Breast epithelium (tissue), 4 donors: Measurements from ENCODE around the gene UBR3. TPM values are rescaled to one million over a fixed set of nuclear protein-coding genes. Genes with fewer than 3 reads are reported as not detected.

ENCODE experiments used
- DNase-seq, 2 donors: peaks; one replicate each; pipeline ENCODE4 v3.0.0-alpha.2; 2019; ENCODE audit warnings: low spot score in 2 of 2
- H3K27ac ChIP-seq, 2 donors: fragments of 200-600 bp; sonication (generic) in 1 of 2; one replicate each; pipeline ENCODE4 v1.5.1; 2016 to 2019; ENCODE audit warnings: mild to moderate bottlenecking in 1 of 2
- H3K27me3 ChIP-seq, 2 donors: fragments of 200-600 bp; sonication (generic) in 1 of 2; one replicate each; pipeline versions ENCODE4 v1.5.1 to v1.6.0; 2017 to 2019; ENCODE audit warnings: control low read depth in 1 of 2, mild to moderate bottlenecking in 1 of 2
- H3K36me3 ChIP-seq: fragments of 200-600 bp; one replicate; pipeline ENCODE4 v1.5.1; 2019
- H3K4me1 ChIP-seq, 2 donors: fragments of 200-600 bp; sonication (generic); one replicate each; pipeline ENCODE4 v1.5.1; 2016 to 2019; ENCODE audit warnings: control low read depth in 1 of 2
- H3K4me3 ChIP-seq, 3 donors: fragments of 200-600 bp; sonication (generic); 1 replicate in 2 of 3; 2 replicates in 1 of 3; pipeline ENCODE4 v1.5.1; 2016 to 2019; ENCODE audit warnings: mild to moderate bottlenecking in 3 of 3, moderate library complexity in 2 of 3
- H3K9me3 ChIP-seq, 2 donors: fragments of 200-600 bp; sonication (generic) in 1 of 2; one replicate each; pipeline ENCODE4 v1.5.1; 2016 to 2019; ENCODE audit warnings: control low read depth in 1 of 2
- CTCF ChIP-seq, 3 donors: fragments of 450-650 bp; IDR thresholded peaks; one replicate each; pipeline ENCODE4 v1.5.1; 2016 to 2017; ENCODE audit warnings: antibody characterized with exemption in 3 of 3, mild to moderate bottlenecking in 3 of 3, moderate library complexity in 3 of 3
- POLR2A ChIP-seq: fragments of 450-650 bp; IDR thresholded peaks from one replicate; pipeline ENCODE4 v1.6.1; 2016; ENCODE audit warnings: antibody characterized with exemption, mild to moderate bottlenecking, moderate library complexity
- POLR2AphosphoS5 ChIP-seq, 3 donors: sonication (generic); formaldehyde crosslinking; IDR thresholded peaks; one replicate each; pipeline ENCODE4 v1.6.1; 2017; ENCODE audit warnings: antibody characterized with exemption in 3 of 3
- intact Hi-C: fragments of 100-400 bp; cut with DNase I; formaldehyde crosslinking; loops from one replicate; pipeline ENCODE4 v1.15.1; 2023; ENCODE audit warnings: low total_unique reads
- total RNA-seq, 3 donors: library from RNA; depleted of rRNA; stranded (reverse); fragments of >200 nt; gene quantifications; one replicate each; pipeline ENCODE4 v1.1.0, GENCODE V29; 2016

UBR3 gene
- total RNA-seq, 3 donors from 2014 or later: 75.7 to 110 (median 108) TPM

GRCh38 chr2:169983506-169983905, 156.3 kb downstream of the UBR3 start:
- Histone ChIP-seq H3K36me3 (peaks cover 4% of the 10 kb centered on the region), H3K27me3 (no peaks in the 10 kb centered on the region), H3K4me1 (no peaks in the 10 kb centered on the region), H3K4me3 (no peak overlapping the region), H3K9me3 (no peaks in the 10 kb centered on the region), H3K27ac (no peak overlapping the region)
- no peak for TF ChIP-seq CTCF (IDR thresholded peaks at IDR 0.05)
- TF ChIP-seq POLR2AphosphoS5 (IDR thresholded peaks at IDR 0.05): no peak
- TF ChIP-seq POLR2A: no peak
- DNase-seq: no peak
- intact Hi-C loops: no loop called here

- no peak for TF ChIP-seq POLR2AphosphoS5 (IDR thresholded peaks at IDR 0.05)
- intact Hi-C loops: no loop called here
- Histone ChIP-seq H3K27ac (no peak overlapping the region), H3K9me3 (no peaks in the 10 kb centered on the region), H3K4me1 (no peaks in the 10 kb centered on the region), H3K4me3 (no peak overlapping the region), H3K36me3 (peaks cover 4% of the 10 kb centered on the region), H3K27me3 (no peaks in the 10 kb centered on the region)
- DNase-seq: no peak
Observed at GRCh38 chr2:169984145-169984544, 156.9 kb downstream of the UBR3 start.

- H3K4me1 ChIP-seq: no peaks in the 10 kb centered on the region
- H3K4me3 ChIP-seq: no peak overlapping the region
- H3K27me3 ChIP-seq: no peaks in the 10 kb centered on the region
- no peak for DNase-seq
- no peak overlapping the region for H3K27ac ChIP-seq
- TF ChIP-seq POLR2AphosphoS5 (IDR thresholded peaks at IDR 0.05) (no peak), CTCF (IDR thresholded peaks at IDR 0.05) (no peak), POLR2A (no peak)
- intact Hi-C loops: no loop called here
- no peaks in the 10 kb centered on the region for H3K36me3 ChIP-seq
- peaks cover 0 to 7% of the 10 kb centered on the region in 2 donors for H3K9me3 ChIP-seq
Observed at GRCh38 chr2:169994752-169995151, 167.5 kb downstream of the UBR3 start.

- Histone ChIP-seq H3K9me3 (peaks cover 0 to 7% of the 10 kb centered on the region in 2 donors), H3K4me3 (no peak overlapping the region), H3K27me3 (no peaks in the 10 kb centered on the region), H3K36me3 (no peaks in the 10 kb centered on the region), H3K27ac (no peak overlapping the region), H3K4me1 (no peaks in the 10 kb centered on the region)
- intact Hi-C loops: no loop called here
- no peak for TF ChIP-seq CTCF (IDR thresholded peaks at IDR 0.05)
- no peak for TF ChIP-seq POLR2AphosphoS5 (IDR thresholded peaks at IDR 0.05)
- TF ChIP-seq POLR2A: no peak
- no peak for DNase-seq
Observed at GRCh38 chr2:169997140-169997887, 170.1 kb downstream of the UBR3 start.

GRCh38 chr2:169999054-169999453, 171.8 kb downstream of the UBR3 start:
- Histone ChIP-seq H3K36me3 (no peaks in the 10 kb centered on the region), H3K27me3 (no peaks in the 10 kb centered on the region), H3K4me1 (no peaks in the 10 kb centered on the region), H3K4me3 (no peak overlapping the region), H3K27ac (no peak overlapping the region), H3K9me3 (peaks cover 0 to 7% of the 10 kb centered on the region in 2 donors)
- no peak for DNase-seq
- intact Hi-C loops: no loop called here
- TF ChIP-seq CTCF (IDR thresholded peaks at IDR 0.05) (no peak), POLR2A (no peak), POLR2AphosphoS5 (IDR thresholded peaks at IDR 0.05) (no peak)
